ENCODE measurements around the gene RAB33B.

DNA sequence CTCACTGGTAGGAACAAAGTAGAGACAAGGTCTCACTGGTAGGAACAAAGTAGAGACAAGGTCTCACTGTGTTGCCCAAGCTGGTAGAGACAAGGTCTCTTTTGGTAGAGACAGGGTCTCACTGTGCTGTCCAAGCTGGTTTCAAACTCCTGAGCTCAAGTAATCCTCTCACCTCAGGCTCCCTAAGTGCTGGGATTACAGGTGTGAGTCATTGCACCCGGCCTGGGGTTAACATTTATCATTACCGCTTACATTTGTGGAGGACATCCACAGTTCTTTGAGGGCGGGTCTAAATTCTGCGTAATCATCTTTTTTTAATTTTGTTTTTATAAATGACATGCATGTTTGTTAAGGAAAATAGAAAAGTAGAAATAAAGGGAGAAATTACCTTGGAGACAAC lies 12.0 kb downstream of the RAB33B start:
- TF ChIP-seq, protein P1, sequence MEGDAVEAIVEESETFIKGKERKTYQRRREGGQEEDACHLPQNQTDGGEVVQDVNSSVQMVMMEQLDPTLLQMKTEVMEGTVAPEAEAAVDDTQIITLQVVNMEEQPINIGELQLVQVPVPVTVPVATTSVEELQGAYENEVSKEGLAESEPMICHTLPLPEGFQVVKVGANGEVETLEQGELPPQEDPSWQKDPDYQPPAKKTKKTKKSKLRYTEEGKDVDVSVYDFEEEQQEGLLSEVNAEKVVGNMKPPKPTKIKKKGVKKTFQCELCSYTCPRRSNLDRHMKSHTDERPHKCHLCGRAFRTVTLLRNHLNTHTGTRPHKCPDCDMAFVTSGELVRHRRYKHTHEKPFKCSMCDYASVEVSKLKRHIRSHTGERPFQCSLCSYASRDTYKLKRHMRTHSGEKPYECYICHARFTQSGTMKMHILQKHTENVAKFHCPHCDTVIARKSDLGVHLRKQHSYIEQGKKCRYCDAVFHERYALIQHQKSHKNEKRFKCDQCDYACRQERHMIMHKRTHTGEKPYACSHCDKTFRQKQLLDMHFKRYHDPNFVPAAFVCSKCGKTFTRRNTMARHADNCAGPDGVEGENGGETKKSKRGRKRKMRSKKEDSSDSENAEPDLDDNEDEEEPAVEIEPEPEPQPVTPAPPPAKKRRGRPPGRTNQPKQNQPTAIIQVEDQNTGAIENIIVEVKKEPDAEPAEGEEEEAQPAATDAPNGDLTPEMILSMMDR (IDR thresholded peaks at IDR 0.05), result no peak
- no peak for TF ChIP-seq POLR2A (IDR thresholded peaks at IDR 0.05)

Measured in vagina (tissue), 2 donors.